Neural cell (in vitro differentiated cells): ENCODE data around the gene CCL15. TPM values are rescaled to one million over a fixed set of nuclear protein-coding genes. Genes with fewer than 3 reads are reported as not detected.
"Not testable (repeated sequence)": the region's sequence is repeated elsewhere in the genome, so short reads cannot be mapped to it uniquely, and the experiment has no call there.

Experiments used
- H2AFZ ChIP-seq: fragments of 200-600, 300-800 bp; sonication (generic), shearing (Covaris generic); 2 replicates; pipeline ENCODE4 v1.6.0; 2014; ENCODE audit warnings: low read depth, mild to moderate bottlenecking, antibody characterized with exemption, low read length, moderate library complexity
- H3F3A ChIP-seq: fragments of 200-600 bp; shearing (Covaris generic); 2 replicates; pipeline ENCODE4 v1.6.1; 2016; ENCODE audit warnings: mild to moderate bottlenecking, moderate library complexity, mixed read lengths, antibody characterized with exemption, low read length; ENCODE audit not compliant: insufficient read depth, poor library complexity, severe bottlenecking
- H3K27ac ChIP-seq: fragments of 200-600, 300-800 bp; sonication (generic), shearing (Covaris generic); 2 replicates; pipeline ENCODE4 v1.5.1; 2014; ENCODE audit warnings: mild to moderate bottlenecking, low read length, moderate library complexity
- H3K27me3 ChIP-seq: fragments of 300-800, 200-600 bp; sonication (generic), shearing (Covaris generic); 2 replicates; pipeline ENCODE4 v1.6.0; 2014; ENCODE audit warnings: mild to moderate bottlenecking, low read depth, low read length, moderate library complexity; ENCODE audit not compliant: insufficient read depth
- H3K36me3 ChIP-seq: fragments of 300-800, 200-600 bp; sonication (generic), shearing (Covaris generic); 2 replicates; pipeline ENCODE4 v1.5.1; 2014; ENCODE audit warnings: mild to moderate bottlenecking, antibody characterized with exemption, low read length, moderate library complexity; ENCODE audit not compliant: insufficient read depth
- H3K4me2 ChIP-seq: fragments of 300-800, 200-600 bp; sonication (generic), shearing (Covaris generic); 2 replicates; pipeline ENCODE4 v1.6.0; 2014; ENCODE audit warnings: mild to moderate bottlenecking, low read length
- H3K4me3 ChIP-seq: fragments of 300-800, 200-600 bp; sonication (generic), shearing (Covaris generic); 2 replicates; pipeline ENCODE4 v1.5.1; 2014; ENCODE audit warnings: mild to moderate bottlenecking, low read length, moderate library complexity
- H3K79me2 ChIP-seq: fragments of 200-600 bp; shearing (Covaris generic); replicated peaks from 2 replicates; pipeline ENCODE4 v1.6.0; 2014; ENCODE audit warnings: mild to moderate bottlenecking, low read length, moderate library complexity; ENCODE audit not compliant: insufficient read depth
- H3K9ac ChIP-seq: fragments of 300-800, 200-600 bp; sonication (generic), shearing (Covaris generic); 2 replicates; pipeline ENCODE4 v1.6.1; 2016; ENCODE audit warnings: mild to moderate bottlenecking, low read length, mixed read lengths
- H3K9me2 ChIP-seq: fragments of 200-600 bp; shearing (Covaris generic); 2 replicates; pipeline ENCODE4 v1.6.1; 2016; ENCODE audit warnings: mild to moderate bottlenecking, low read length, mixed read lengths; ENCODE audit not compliant: insufficient read depth
- H3K9me3 ChIP-seq: fragments of 200-600, 300-800 bp; sonication (generic), shearing (Covaris generic); 2 replicates; pipeline ENCODE4 v1.6.1; 2016; ENCODE audit warnings: mild to moderate bottlenecking, mixed run types, low read length, moderate library complexity, mixed read lengths
- H4K20me1 ChIP-seq: fragments of 200-600 bp; shearing (Covaris generic); 2 replicates; pipeline ENCODE4 v1.6.1; 2016; ENCODE audit warnings: mild to moderate bottlenecking, mixed run types; ENCODE audit not compliant: insufficient read depth
- EP300 ChIP-seq: fragments of 450-650 bp; conservative IDR thresholded peaks from 2 replicates; pipeline ENCODE4 v1.6.1; 2014; ENCODE audit warnings: antibody characterized with exemption, mild to moderate bottlenecking, moderate library complexity; ENCODE audit not compliant: poor library complexity, severe bottlenecking
- EZH2 ChIP-seq: fragments of 200-600, 300-800 bp; shearing (Covaris generic), sonication (generic); IDR thresholded peaks from 2 replicates; pipeline ENCODE4 v1.6.1; 2014; ENCODE audit warnings: antibody characterized with exemption, low read length, borderline replicate concordance, mild to moderate bottlenecking; ENCODE audit not compliant: insufficient read depth, poor library complexity, severe bottlenecking
- MXI1 ChIP-seq: fragments of 450-650 bp; conservative IDR thresholded peaks from 2 replicates; pipeline ENCODE4 v1.6.1; 2014; ENCODE audit warnings: antibody characterized with exemption, mild to moderate bottlenecking; ENCODE audit not compliant: poor library complexity, severe bottlenecking
- POLR2AphosphoS5 ChIP-seq: IDR thresholded peaks from 2 replicates; pipeline ENCODE4 v1.6.1; 2012
- RAD21 ChIP-seq: fragments of 450-650 bp; conservative IDR thresholded peaks from 2 replicates; pipeline ENCODE4 v1.6.1; 2014; ENCODE audit warnings: antibody characterized with exemption, mild to moderate bottlenecking, moderate library complexity
- REST ChIP-seq: IDR thresholded peaks from 2 replicates; pipeline ENCODE4 v1.6.1; 2012; ENCODE audit warnings: borderline replicate concordance
- SMC3 ChIP-seq: fragments of 450-650 bp; conservative IDR thresholded peaks from 2 replicates; pipeline ENCODE4 v1.6.1; 2014; ENCODE audit warnings: antibody characterized with exemption, mild to moderate bottlenecking, moderate library complexity; ENCODE audit not compliant: poor library complexity
- TAF1 ChIP-seq: IDR thresholded peaks from 2 replicates; pipeline ENCODE4 v1.6.1; 2012; ENCODE audit warnings: low read depth
- polyA plus RNA-seq: library from polyadenylated mRNA; depleted of rRNA; stranded (reverse); fragments of >200 nt; gene quantifications from 2 replicates; pipeline ENCODE4 v1.2.3, GENCODE V29; 2014
- TF ChIP-seq, protein P1 (sequence below): fragments of 450-650 bp; IDR thresholded peaks from 2 replicates; pipeline ENCODE4 v1.5.1; 2014; ENCODE audit warnings: antibody characterized with exemption, mild to moderate bottlenecking, moderate library complexity; ENCODE audit not compliant: poor library complexity, severe bottlenecking

The CCL15 gene
- polyA plus RNA-seq, 1 donor from 2014 or later, result not detected

GRCh38 chr17:35998018-35998545 lies 3.3 kb downstream of the CCL15 start:
- no peak overlapping the region for H3K27ac ChIP-seq
- H3F3A ChIP-seq, result no peaks in the 10 kb centered on the region
- no peaks in the 10 kb centered on the region for H3K79me2 ChIP-seq
- H3K9ac ChIP-seq, result no peak overlapping the region
- H2AFZ ChIP-seq, result no peak overlapping the region
- no peak for TF ChIP-seq EP300
- TF ChIP-seq, protein P1, sequence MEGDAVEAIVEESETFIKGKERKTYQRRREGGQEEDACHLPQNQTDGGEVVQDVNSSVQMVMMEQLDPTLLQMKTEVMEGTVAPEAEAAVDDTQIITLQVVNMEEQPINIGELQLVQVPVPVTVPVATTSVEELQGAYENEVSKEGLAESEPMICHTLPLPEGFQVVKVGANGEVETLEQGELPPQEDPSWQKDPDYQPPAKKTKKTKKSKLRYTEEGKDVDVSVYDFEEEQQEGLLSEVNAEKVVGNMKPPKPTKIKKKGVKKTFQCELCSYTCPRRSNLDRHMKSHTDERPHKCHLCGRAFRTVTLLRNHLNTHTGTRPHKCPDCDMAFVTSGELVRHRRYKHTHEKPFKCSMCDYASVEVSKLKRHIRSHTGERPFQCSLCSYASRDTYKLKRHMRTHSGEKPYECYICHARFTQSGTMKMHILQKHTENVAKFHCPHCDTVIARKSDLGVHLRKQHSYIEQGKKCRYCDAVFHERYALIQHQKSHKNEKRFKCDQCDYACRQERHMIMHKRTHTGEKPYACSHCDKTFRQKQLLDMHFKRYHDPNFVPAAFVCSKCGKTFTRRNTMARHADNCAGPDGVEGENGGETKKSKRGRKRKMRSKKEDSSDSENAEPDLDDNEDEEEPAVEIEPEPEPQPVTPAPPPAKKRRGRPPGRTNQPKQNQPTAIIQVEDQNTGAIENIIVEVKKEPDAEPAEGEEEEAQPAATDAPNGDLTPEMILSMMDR, result no peak
- TF ChIP-seq RAD21, result no peak
- TF ChIP-seq POLR2AphosphoS5, result no peak
- no peak for TF ChIP-seq REST
- no peak for TF ChIP-seq SMC3
- TF ChIP-seq MXI1, result no peak
- no peak for TF ChIP-seq EZH2
- TF ChIP-seq TAF1, result no peak
- no peaks in the 10 kb centered on the region for H4K20me1 ChIP-seq
- H3K36me3 ChIP-seq, result no peaks in the 10 kb centered on the region
- H3K9me2 ChIP-seq, result no peaks in the 10 kb centered on the region
- no peak overlapping the region for H3K4me3 ChIP-seq
- no peak overlapping the region for H3K4me2 ChIP-seq
- H3K27me3 ChIP-seq, result no peaks in the 10 kb centered on the region
- H3K9me3 ChIP-seq, result no peaks in the 10 kb centered on the region

DNA sequence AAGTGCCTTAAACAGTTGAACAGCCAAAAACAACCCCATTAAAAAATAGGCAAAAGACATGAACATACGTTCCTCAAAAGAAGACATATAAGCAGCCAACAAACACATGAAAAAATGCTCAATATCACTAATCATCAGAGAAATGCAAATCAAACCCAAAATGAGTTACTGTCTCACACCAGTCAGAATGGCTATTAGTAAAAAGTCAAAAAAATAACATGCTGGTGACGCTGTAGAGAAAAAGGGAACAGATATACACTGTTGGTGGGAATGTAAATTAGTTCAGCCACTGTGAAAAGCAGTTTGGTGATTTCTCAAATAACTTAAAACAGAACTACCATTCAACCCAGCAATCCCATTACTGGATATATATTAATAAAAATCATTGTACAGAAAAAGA lies 6.0 kb downstream of the CCL15 start:
- not testable (repeated sequence) for H2AFZ ChIP-seq, H3K4me3 ChIP-seq, H3K4me2 ChIP-seq, H3K9me3 ChIP-seq, H3F3A ChIP-seq, H3K79me2 ChIP-seq, H3K9ac ChIP-seq, H3K36me3 ChIP-seq, H3K27ac ChIP-seq, H4K20me1 ChIP-seq, H3K27me3 ChIP-seq, H3K9me2 ChIP-seq

DNA sequence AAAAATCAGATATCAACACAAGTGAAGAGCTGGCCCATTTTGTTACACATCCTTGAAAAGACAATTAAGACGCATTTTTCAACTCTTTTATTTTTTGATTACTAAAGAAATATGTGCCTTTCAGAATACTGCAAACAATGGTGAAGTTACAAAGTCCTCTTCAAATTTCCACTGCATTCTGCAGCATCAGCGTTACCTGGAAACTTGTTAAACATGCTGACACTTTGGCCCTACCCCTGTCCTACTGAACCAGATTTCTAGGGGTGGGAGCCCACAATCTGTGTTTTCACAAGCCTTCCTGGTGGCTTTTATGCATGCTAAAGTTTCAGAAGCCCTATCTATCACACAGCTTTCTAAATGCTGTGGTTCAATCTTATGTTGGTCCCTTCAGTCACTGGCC lies 10.3 kb downstream of the CCL15 start:
- H3K9me3 ChIP-seq, result peaks cover 5% of the 10 kb centered on the region
- H3K4me2 ChIP-seq, result no peak overlapping the region
- no peaks in the 10 kb centered on the region for H3K36me3 ChIP-seq
- H4K20me1 ChIP-seq, result no peaks in the 10 kb centered on the region
- no peak overlapping the region for H3K9ac ChIP-seq
- no peak overlapping the region for H2AFZ ChIP-seq
- H3K79me2 ChIP-seq, result no peaks in the 10 kb centered on the region
- no peaks in the 10 kb centered on the region for H3K9me2 ChIP-seq
- no peaks in the 10 kb centered on the region for H3F3A ChIP-seq
- TF ChIP-seq EZH2 (no peak), EP300 (no peak), TAF1 (no peak), REST (no peak), MXI1 (no peak), RAD21 (no peak), POLR2AphosphoS5 (no peak), SMC3 (no peak)
- TF ChIP-seq, protein P1, result no peak
- no peak overlapping the region for H3K27ac ChIP-seq
- H3K27me3 ChIP-seq, result no peaks in the 10 kb centered on the region
- H3K4me3 ChIP-seq, result no peak overlapping the region
